ENCODE measurements around the gene LRSAM1. TPM values are rescaled to one million over a fixed set of nuclear protein-coding genes. Genes with fewer than 3 reads are reported as not detected.

The LRSAM1 gene
- total and polyA plus RNA-seq, 2 of the 8 experiments (the other 6 are each of a cell fraction or from before 2014, with no cell fraction given): 9.7 to 18.3 TPM

GRCh38 chr9:127491516-127491915, 40.2 kb downstream of the LRSAM1 start:
- Histone ChIP-seq H2BK15ac (ENCODE audit: low read length) (no peak overlapping the region), H3K27me3 (replicated peaks in 1 of 4; ENCODE audit: control insufficient read depth in 3 of 4, extremely low read depth in 1 of 4, insufficient read depth in 3 of 4, low read length in 3 of 4) (no peaks in the 10 kb centered on the region)
- CTCF ChIA-PET (ENCODE audit: partially characterized antibody): interaction anchor here (0.7 to 6.9 kb wide), 9 partner anchors 12 to 378 kb away, joined by 3 to 78 read pairs (median 4); no protein-coding TSS in a partner anchor

More at GRCh38 chr9:127491516-127491915, 40.2 kb downstream of the LRSAM1 start:
- no peak overlapping the region for H3K18ac ChIP-seq (ENCODE audit: extremely low read depth, low read length)
- H3K4me3 ChIP-seq (ENCODE audit: extremely low read depth in 1 of 4, insufficient read depth in 2 of 4, low read depth in 3 of 4, low read length in 4 of 4): no peak overlapping the region
- H4K91ac ChIP-seq (replicated peaks; ENCODE audit: insufficient read length, low read length): no peak overlapping the region
- H3K27ac ChIP-seq (ENCODE audit: low read depth, low read length): no peak overlapping the region
- H3K79me1 ChIP-seq (ENCODE audit: low read depth, low read length): no peaks in the 10 kb centered on the region
- H2BK20ac ChIP-seq (ENCODE audit: low read length): no peak overlapping the region
- no peak overlapping the region for H3K9ac ChIP-seq (replicated peaks in 1 of 4; ENCODE audit: extremely low read depth in 1 of 4, low read depth in 3 of 4, low read length in 3 of 4)
- no peak for DNase-seq (ENCODE audit: low read depth in 1 of 2, low spot score in 2 of 2)
- H2AK5ac ChIP-seq (ENCODE audit: low read depth, low read length): no peak overlapping the region
- H2BK5ac ChIP-seq (ENCODE audit: low read depth, low read length): no peak overlapping the region; the same call in 1 of the 2 replicates
- H3K23me2 ChIP-seq (ENCODE audit: low read depth, low read length): no peaks in the 10 kb centered on the region
- no peak overlapping the region for H4K5ac ChIP-seq (ENCODE audit: insufficient read length, low read depth, low read length)
- no peaks in the 10 kb centered on the region for H3K79me2 ChIP-seq (ENCODE audit: control insufficient read depth in 1 of 2, insufficient read depth in 2 of 2, low read length in 2 of 2)
- no peak overlapping the region for H4K8ac ChIP-seq (ENCODE audit: extremely low read depth, insufficient read depth, low read length)
- H2AFZ ChIP-seq (ENCODE audit: low read length): no peak overlapping the region
- H3K9me3 ChIP-seq (ENCODE audit: insufficient read depth in 2 of 2, low read depth in 1 of 2, low read length in 1 of 2): no peaks in the 10 kb centered on the region
- no peak for FAIRE-seq
- H2BK120ac ChIP-seq (replicated peaks; ENCODE audit: low read depth, low read length): no peak overlapping the region
- H3K23ac ChIP-seq (ENCODE audit: insufficient read length): no peak overlapping the region
- POLR2A ChIA-PET (ENCODE audit: partially characterized antibody): interaction anchor here (1.0 to 3.1 kb wide), 3 partner anchors 17 to 74 kb away, joined by 3 to 16 read pairs (median 3); partner anchors contain the start of genes LRSAM1 and RPL12
- no peak overlapping the region for H3K14ac ChIP-seq (ENCODE audit: insufficient read length)
- H3K4ac ChIP-seq (replicated peaks; ENCODE audit: insufficient read length, low read depth, low read length): no peak overlapping the region
- H3K36me3 ChIP-seq (ENCODE audit: control insufficient read depth in 2 of 4, insufficient read depth in 4 of 4, low read length in 3 of 4): peaks cover 3 to 9% (median 4%) of the 10 kb centered on the region in 4 experiments; a peak in 4 of 8 replicates
- no peak overlapping the region for H2BK12ac ChIP-seq (ENCODE audit: low read depth, low read length)
- H3K56ac ChIP-seq (replicated peaks; ENCODE audit: insufficient read length, low read depth, low read length): no peak overlapping the region
- peaks cover 0 to 7% (median 2%) of the 10 kb centered on the region in 4 experiments; a peak in 5 of 7 replicates for H3K4me1 ChIP-seq (replicated peaks in 1 of 4; ENCODE audit: control insufficient read depth in 3 of 4, insufficient read depth in 4 of 4, low read length in 3 of 4)
- WGBS, 2 experiments (ENCODE audit: extremely low coverage in 1 of 2, insufficient coverage in 1 of 2, insufficient read length in 1 of 2, insufficient replicate concordance in 2 of 2, low coverage in 1 of 2, low lambda C conversion rate in 2 of 2, missing lambda C conversion rate in 1 of 2): 87% methylated on average over 8 of the region's 10 CpGs; no CpG with 5 or more reads in 1 of the 2 experiments
- H3K4me2 ChIP-seq (ENCODE audit: insufficient read depth in 1 of 2, low read depth in 2 of 2, low read length in 2 of 2): no peak overlapping the region
- peaks cover 0 to 1% of the 10 kb centered on the region in 2 experiments for H4K20me1 ChIP-seq (replicated peaks in 1 of 2; ENCODE audit: control insufficient read depth in 1 of 2, insufficient read depth in 2 of 2, low read length in 2 of 2)

All from H1 (cell line).